ENCODE data around the gene B4GALT6.

Gene B4GALT6

DNA sequence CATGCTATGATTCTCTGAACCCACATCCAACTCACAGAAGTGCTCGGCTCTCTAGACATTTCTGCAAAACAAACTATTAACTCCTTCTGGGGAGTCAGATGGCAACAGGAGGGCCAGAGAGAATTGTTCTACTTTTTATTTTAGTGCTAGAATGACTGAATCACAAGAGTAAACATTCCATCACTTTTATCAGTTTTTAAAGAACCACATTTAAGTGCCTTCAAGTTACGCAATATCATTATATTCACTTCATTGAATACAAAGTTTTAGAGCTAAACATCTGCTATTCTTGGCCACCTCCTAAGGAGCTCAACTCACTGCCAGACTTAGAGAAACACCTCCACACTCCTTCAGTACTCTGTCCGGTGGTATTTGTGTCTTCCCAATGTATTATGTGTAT is 22.4 kb downstream of the B4GALT6 start:
- DNase-seq (ENCODE audit: insufficient read length, low spot score): no peak
- FAIRE-seq: no peak

DNA sequence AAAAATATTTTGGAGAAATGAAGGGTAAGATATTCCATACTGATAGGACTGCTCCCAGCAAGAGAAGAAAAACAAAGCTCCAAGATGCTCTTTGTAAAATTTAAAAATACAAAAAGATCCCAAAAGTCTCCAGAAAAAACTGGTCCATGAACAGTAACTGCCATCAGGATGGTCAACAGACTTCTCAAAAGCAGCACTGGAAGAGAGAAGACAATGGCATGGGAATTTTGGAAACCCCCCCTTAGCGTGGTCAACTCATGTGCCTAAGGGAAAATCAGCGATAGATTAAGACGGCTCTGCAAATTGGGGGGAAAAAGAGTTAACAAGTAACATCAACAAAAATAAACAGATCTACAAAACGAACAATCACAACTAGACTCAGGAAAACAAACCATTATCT is 23.6 kb downstream of the B4GALT6 start:
- no peak for FAIRE-seq
- DNase-seq (ENCODE audit: insufficient read length, low spot score): no peak

DNA sequence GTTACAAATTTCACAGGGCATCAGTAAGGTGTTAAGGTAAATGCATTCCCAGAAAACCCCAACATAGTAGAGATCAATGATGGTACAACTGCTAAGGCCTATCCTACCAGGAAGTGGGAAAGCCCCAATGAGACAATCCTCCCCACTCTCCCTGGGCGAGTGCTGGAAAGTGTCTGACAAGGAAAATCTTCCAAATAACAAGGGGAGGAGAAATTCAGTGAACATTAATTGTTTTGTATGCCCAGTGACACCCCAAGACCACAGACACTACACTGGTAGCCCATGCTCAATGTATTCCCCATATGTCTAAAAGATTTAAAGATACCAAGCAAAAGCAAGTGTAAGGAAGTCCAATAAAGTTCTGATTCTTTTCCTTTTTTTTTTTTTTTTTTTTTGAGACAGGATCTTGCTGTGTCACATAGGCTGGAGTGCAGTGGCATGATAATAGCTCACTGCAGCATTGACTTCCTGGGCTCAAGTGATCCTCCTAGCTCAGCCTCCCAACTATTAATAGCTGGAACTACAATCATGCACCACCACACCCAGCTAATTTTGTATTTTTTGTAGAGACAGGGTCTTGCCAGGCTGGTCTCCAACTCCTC is 24.7 kb downstream of the B4GALT6 start:
- DNase-seq (ENCODE audit: insufficient read length, low spot score) (no peak), FAIRE-seq (peak; percentile 53)

DNA sequence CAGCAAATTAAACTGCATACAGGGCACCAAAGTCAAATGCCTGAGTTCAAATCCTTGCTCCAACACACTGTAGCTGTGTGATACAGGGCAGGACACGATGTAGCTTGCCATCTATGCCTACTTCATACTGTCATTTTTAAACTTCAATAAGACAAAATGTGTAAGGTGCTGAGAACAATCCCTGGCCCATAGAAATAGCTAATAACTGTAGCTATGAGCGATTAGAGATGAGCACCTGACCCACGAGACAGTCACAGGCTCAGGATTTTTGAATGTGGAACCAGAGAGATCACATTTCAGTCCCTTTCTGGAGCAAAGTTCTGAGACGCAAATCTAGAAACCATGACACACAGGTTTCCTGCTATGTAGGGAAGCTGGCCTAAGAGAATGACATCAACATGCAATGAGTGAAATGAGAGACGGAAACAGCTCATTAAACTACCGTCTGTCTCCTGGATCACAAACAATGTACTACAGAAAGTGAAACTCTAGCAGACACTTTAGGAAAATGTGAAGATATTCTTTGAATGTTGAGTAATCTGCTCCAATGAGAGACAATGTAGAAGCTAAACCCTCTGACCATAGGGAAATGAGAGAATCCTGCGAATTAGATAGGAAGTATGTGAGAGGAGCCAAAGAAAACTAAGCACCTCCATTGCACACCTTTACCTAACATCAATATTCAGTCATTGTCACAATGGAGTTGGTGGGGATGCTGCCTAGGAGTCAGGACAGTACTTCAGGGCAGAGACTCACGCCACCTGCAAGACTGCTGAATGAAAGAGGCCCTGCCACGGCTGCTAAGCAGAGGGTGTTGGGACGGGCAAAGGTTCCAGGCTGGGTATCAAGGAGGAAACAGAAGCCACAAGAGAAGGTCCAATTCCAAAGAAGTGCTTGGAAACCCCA is 25.5 kb downstream of the B4GALT6 start:
- DNase-seq (ENCODE audit: insufficient read length, low spot score) (no peak), FAIRE-seq (peak; percentile 99)

DNA sequence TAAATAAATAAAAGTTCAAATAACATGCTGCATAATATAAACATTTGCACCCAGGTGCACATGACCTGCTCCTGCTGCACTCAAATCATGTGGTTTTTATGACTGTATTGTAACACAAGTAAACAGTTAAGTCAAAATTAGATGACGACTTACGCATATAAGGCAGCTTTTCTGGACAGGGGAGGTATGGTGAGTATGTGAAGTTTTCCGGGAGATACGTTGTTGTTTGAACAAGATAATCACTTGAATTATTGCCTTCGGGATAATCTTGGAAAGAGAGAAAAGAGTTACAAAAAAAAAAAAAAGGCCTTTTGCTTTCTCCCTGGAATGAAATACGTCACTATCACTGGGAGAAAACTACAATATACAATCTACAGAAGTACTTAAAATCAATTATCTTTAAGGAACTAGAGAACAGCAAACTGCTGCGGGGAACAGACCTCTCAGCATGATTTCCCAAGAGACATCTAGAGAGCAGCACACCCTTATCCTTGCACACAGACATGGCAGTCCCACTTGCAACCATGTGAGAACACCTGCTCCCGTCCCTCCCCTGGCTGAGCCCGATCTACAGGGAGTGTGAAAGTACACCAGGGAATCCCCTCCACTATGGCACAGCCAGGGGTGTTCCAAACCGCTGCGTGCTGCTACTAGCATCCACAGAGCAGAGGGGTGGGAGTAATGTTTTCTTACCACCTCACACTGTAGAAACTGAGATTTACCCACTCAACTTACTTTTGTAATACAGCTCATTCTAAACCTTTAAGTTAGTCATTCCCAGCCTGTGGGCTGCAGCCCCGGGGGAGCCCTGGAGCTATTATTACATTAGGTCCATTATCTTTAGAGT is 26.3 kb downstream of the B4GALT6 start:
- DNase-seq (ENCODE audit: insufficient read length, low spot score): no peak
- no peak for FAIRE-seq

DNA sequence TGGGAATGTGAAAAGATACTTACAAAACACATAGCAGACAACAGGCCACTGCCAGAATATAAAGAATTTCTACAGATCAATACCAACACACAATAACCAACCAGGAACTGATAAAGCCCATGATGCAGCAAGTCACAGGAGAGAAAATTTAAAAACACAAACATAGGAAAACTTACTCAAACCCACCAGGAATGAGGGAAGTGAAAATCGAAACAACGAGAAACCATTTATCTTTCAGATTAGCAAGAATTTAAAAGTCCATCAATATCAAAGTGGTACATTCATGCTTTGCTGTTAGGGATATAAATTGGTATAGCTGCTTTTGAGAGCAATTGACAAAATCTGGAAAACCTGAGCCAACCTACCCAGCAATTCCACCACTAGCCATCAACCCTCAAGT is 27.6 kb downstream of the B4GALT6 start:
- DNase-seq (ENCODE audit: insufficient read length, low spot score) (no peak), FAIRE-seq (peak; percentile 91)

DNA sequence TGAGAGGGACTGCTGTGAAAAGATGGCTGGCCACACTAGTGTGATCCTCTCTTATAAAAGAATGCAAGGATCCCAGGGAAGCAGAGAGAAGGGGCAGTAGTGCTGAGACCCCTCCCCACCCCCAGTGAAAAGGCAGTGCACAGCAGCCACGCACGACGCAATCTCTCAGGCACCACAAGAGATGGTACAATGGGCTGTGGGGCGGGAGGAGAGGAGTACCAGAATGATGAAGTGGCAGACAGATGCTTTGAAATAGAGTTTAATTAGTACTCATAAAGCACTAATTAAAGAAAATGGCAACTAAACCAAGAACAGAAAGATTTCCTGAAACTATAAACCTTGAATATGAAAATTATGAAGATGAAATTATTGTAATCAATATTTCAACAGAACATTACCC is 29.0 kb downstream of the B4GALT6 start:
- DNase-seq (ENCODE audit: insufficient read length, low spot score) (no peak), FAIRE-seq (no peak)

DNA sequence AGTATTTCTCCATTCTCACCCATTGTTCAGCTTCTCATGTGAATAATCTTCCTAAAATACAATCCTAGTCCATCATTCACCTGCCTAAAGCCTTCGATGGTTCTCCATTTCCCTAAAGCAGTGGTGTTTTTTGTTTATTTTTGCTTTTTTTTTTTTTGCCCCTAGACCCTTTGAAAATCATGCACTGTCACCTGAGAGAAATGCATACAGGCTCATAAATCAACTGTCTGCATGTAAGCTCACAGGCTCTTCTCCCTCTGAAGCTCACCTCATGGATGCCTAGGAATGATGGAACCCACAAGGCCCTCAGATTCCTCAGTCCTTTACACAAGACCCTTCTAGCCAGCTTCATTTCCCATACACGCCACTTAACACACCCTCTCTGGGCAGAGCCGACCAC is 31.5 kb downstream of the B4GALT6 start:
- DNase-seq (ENCODE audit: insufficient read length, low spot score) (no peak), FAIRE-seq (peak; percentile 72)

DNA sequence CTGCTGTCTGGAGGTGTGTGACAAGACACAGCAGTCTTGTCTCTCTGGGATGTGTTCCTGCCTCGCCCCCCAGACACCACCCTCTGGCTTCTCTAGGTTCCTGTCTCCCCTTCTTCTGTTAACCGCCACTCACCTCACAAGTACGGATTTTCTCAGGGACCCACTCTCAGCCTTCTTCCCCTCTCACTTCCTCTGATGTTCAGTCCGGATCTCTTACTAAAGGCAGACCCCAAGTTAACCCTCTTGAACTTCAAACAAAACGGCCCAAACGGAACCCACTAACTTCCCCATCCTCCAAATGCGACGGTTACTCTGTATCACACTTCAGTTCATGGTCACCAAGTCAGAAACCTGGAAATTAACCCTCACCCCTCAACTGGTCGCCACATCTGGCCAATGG is 32.0 kb downstream of the B4GALT6 start:
- no peak for DNase-seq (ENCODE audit: insufficient read length, low spot score)
- FAIRE-seq: peak; percentile 76

DNA sequence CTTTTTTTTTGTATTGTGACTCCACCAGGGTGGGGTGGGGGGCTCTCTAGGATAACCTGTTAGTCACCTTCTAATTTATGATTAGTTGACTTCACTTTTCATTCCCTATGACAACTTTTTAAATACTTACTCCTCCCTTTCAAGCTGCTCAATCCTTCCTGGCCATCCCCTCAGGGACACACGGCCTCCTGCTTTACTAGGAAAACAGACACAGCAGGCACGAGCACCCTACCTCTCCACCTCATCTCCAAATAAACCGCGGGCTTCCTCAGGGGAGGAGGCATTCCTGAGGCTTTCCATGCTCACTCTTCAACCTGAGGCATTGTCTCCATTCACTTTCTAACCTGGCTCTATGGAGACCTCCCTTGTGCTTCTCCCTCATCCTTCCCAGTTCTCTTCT is 33.0 kb downstream of the B4GALT6 start:
- DNase-seq (ENCODE audit: insufficient read length, low spot score) (no peak), FAIRE-seq (no peak)

DNA sequence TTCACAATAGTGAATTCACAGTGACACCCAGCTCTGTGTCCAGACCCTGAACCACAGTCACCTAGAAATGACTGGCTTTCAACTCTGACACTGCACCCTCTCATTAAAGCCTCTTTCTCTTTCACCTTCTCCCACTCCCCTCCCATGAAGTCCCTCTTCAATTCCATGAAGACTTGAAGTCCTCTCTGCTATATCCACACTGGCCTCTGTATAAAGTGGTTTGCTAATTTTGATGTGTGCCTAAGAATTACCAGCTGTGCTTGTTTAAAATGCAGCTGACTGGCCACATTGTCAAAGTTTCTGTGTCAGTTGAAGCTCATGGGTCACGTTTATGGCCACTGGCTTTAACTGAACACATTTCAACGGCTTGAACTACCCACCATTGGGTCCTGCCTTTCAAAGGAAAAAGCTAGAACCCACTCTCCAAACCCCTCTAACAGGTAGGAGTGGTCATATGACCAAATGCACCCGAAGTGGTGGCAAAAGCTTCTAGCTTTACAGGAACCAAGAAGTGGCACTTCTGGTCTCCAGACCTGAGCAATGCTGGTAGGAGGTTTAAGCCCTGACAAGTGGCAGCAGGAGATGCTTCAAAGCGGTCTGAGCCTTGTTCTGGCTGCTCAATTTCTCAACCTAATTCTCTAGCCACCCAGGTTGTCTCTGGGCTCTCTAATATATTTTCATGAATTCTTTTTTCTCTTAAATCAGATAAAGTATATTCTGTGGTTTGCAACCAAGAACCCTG is 34.2 kb downstream of the B4GALT6 start:
- FAIRE-seq: peak; percentile 96
- no peak for DNase-seq (ENCODE audit: insufficient read length, low spot score)

DNA sequence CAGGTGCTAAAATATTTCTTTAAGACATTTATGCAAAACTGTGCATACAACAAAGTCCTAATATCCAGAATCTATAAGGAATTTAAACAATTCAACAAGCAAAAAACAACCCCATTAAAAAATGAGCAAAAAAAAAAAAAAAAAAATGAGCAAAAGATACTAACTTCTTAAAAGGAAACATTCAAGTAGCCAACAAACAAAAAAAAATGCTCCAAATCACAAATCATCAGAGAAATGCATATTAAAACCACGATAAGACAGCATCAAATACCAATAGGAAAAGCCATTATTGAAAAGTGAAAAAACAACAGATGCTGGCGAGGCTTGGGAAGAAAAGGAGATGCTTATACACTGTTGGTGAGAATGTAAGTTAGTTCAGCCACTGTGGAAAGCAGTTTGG is 34.9 kb downstream of the B4GALT6 start:
- FAIRE-seq (no peak), DNase-seq (ENCODE audit: insufficient read length, low spot score) (no peak)

DNA sequence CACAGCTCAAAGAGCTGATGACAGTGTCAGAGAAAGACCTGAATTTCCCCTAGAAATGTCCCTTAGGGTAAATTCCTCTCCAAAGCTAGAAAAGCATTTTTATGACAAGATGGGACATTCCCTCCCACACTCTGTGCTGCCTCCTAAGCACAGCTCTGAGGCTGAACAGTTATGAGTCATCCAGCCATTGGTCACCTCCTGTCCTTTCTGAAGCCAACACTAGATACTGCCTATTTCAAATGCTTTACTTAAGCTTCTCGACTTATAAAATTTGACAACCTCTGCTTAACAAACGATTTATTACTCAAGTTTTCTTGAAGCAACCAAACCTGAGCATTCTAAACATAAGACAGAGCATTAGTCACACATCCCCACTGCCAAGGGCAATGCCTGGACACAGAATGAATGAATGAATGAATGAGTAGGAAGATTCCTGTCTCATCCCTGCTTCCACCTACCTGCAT is 35.4 kb downstream of the B4GALT6 start:
- no peak for DNase-seq (ENCODE audit: insufficient read length, low spot score)
- FAIRE-seq: peak; percentile 87

DNA sequence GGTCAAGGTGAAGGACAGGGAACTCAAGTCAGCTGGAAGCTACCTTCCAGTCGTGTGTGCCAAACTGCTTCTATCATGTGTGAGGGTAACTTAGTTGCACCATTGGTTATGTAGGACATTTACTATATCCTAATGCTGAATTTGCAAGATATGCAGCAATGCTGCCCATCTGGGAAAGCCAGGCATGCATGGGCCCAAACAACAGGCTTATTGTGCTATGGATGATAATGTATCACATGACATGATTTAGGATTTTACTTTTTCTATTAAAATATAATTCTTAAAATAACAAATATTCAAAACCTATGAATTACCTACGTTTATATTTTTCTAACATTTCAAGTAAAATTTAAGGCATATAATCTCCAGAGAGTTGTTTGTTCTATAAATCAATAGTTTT is 35.9 kb downstream of the B4GALT6 start:
- no peak for DNase-seq (ENCODE audit: insufficient read length, low spot score)
- peak; percentile 28 for FAIRE-seq

DNA sequence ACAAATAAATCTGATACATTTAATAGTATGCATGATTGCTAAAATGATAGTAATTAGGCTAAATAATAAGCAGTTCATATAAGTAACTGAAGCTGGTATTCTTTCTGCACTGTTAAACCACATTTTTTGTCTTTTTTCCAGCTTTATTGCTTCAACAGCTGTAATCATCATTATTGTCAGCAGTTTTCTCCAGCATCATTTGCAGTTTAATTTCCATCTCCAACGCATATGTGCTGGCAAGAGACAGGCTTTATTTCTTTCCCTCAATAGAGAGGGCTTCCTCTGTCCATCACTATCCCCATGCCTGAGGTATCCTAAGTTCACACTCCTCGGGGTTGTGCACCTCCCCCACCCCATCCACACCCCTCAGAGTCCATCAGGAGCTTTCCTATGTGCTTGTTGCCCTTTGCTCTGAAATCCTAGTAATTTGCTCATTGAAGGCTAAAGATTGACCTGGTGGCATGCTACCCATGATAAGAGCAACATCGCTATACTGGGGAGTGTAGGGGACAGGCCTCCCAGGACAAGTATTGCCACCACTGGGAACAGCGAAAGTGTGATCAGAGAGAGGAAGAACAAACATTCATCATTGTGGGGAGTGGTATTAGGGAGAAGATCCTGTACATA is 37.1 kb downstream of the B4GALT6 start:
- no peak for DNase-seq (ENCODE audit: insufficient read length, low spot score)
- FAIRE-seq: peak; percentile 42

DNA sequence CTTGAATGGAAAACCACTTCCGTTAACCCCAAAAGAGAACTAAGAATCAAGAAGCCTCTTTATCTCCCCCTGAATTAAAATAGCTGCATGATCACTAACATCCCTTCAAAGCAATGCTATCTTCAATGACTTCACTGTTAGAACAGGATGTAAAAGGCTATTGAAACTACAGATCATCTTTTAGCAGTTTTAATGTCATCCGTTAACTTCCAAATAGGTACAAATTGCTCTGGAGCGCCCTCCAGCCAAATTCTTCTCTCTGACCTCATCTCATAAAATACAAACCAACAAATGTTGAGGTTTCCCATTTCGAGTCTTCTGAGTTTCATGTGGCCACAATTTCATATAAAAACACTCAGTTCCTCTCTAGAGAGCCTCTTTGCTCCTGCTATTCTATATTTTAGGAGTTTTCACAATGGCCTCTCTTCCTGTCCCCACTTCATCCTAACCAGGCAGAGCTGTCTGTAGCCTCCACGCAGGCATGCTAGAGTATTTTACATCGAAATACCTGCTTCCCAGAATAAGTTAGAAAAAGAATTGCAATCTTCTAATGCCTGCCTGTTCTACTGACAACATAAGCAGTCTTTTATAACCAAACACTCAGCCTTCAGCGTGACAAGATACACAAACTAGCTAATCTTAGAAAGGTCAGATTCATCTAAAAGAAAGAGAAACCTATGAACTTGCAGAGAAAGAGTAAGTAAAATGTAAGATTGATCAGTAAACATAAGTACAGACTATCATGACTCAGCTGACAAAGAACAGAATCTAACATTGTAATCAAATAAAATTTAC is 37.9 kb downstream of the B4GALT6 start:
- FAIRE-seq (peak; percentile 87), DNase-seq (ENCODE audit: insufficient read length, low spot score) (no peak)

DNA sequence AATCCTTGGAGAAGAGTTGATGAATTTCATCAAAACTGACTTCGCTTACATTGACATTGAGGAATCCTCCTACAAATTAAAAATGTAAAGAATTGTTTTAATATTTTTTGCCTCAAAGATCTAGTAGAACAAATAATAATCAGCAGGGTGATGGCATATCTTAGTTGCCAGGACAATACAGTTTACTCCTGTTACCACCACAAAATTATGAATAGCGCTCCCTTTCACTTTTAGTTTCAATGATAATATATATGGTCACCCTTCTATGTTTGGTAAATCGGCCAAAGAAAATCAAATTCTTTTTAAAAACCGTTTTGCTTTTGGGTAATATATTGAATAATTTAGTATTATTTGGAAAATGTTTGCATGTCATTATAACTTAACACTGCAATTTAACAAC is 39.0 kb downstream of the B4GALT6 start:
- no peak for FAIRE-seq

DNA sequence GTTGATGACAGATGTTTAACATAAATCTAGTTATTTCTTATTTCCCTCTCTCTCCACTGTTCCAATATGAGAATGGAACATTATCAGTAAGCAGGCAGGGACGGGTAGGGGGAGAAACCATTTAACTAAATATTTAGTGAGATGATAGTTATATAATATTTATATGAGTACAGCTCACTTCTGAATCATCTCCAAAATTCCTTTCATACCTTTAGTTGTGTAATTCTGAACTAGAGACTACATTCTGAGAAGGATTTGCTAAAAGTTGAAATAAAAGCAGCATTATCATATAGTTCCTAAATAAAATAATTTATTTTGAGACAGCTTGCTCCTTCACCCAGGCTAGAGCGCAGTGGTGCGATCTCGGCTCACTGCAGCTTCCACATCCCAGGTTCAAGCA is 41.4 kb downstream of the B4GALT6 start:
- FAIRE-seq: no peak
- no peak for DNase-seq (ENCODE audit: insufficient read length, low spot score)

More for the DNA sequence above, 39.0 kb downstream of the B4GALT6 start:
- no peak for DNase-seq (ENCODE audit: insufficient read length, low spot score)

DNA sequence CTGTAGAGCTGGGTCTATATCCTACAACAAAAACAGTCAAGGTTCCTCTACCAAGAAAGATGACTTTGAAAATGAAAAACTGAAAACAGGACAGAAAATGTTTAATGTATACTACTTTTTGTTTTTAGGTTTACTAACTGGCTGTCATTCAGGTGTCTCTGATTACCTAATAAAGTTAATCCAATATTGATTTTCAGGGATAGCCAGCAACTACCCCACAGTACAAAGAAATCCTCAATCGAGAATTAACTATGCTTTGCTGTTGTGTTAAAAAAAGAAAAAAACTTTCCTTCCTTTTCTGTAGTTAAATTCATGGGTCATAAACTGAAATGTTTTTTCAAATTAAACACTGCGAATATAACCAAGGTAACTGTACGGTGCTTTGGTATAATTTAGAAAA is 46.9 kb downstream of the B4GALT6 start:
- peak; percentile 56 for FAIRE-seq
- DNase-seq (ENCODE audit: insufficient read length, low spot score): no peak

Measured in GM19239 (cell line).